Measurements from ENCODE around the gene CIAO3. TPM values are rescaled to one million over a fixed set of nuclear protein-coding genes. Genes with fewer than 3 reads are reported as not detected.

CIAO3 gene
- total RNA-seq, 1 experiment from 2014 or later: 32.8 TPM

- H2AFZ ChIP-seq (ENCODE audit: low read depth, low read length, poor library complexity, severe bottlenecking): no peak overlapping the region
- TF ChIP-seq EGR1 (IDR thresholded peaks at IDR 0.05; ENCODE audit: low read depth): no peak
- H3K27ac ChIP-seq (ENCODE audit: low read depth, low read length): no peak overlapping the region
- peaks cover 7 to 11% of the 10 kb centered on the region in 2 experiments; a peak in 3 of 4 replicates for H3K36me3 ChIP-seq (ENCODE audit: control insufficient read depth in 1 of 2, insufficient read depth in 2 of 2, low read length in 2 of 2)
- no peak for ATAC-seq
- H3K9ac ChIP-seq (ENCODE audit: low read length): no peak overlapping the region
- no peaks in the 10 kb centered on the region for H3K79me2 ChIP-seq (ENCODE audit: insufficient read depth, low read length)
- ChIA-PET RAD21 (ENCODE audit: low non-redundant PET in 1 of 2, low total read pairs in 2 of 2, uncharacterized antibody in 2 of 2, unreplicated experiment in 2 of 2) (no interaction called here), POLR2A (no interaction called here), CTCF (no interaction called here)
- H3K4me3 ChIP-seq (replicated peaks in 1 of 2; ENCODE audit: low read depth in 1 of 2, low read length in 2 of 2): no peak overlapping the region
- H3K27me3 ChIP-seq (ENCODE audit: insufficient read depth, low read length): no peaks in the 10 kb centered on the region
- H3K9me2 ChIP-seq (ENCODE audit: insufficient read depth): no peaks in the 10 kb centered on the region
- peaks cover 22 to 31% of the 10 kb centered on the region in 2 experiments for H3K4me1 ChIP-seq (ENCODE audit: control insufficient read depth in 1 of 2, insufficient read depth in 2 of 2, low read length in 2 of 2)
- H4K20me1 ChIP-seq (ENCODE audit: insufficient read depth): no peaks in the 10 kb centered on the region
- H3K4me2 ChIP-seq (ENCODE audit: low read length): no peak overlapping the region
- DNase-seq (ENCODE audit: low read depth, low spot score): no peak
- intact Hi-C loops (cut with micrococcal nuclease): no loop called here
- BruUV-seq (replicated peaks): no TSS peak
- H3K9me3 ChIP-seq (ENCODE audit: control insufficient read depth in 1 of 2, insufficient read depth in 1 of 2, low read depth in 1 of 2, low read length in 2 of 2): no peaks in the 10 kb centered on the region
These were observed 29.6 kb upstream of the CIAO3 start for GRCh38 chr16:770411-770810.

GRCh38 chr16:769934-770333 is 29.1 kb upstream of the CIAO3 start:
- ChIA-PET CTCF (no interaction called here), RAD21 (ENCODE audit: low non-redundant PET in 1 of 2, low total read pairs in 2 of 2, uncharacterized antibody in 2 of 2, unreplicated experiment in 2 of 2) (no interaction called here), POLR2A (no interaction called here)
- no peak for TF ChIP-seq ZFX (IDR thresholded peaks at IDR 0.05)
- no peaks in the 10 kb centered on the region for H3K27me3 ChIP-seq (ENCODE audit: insufficient read depth, low read length)
- no peaks in the 10 kb centered on the region for H4K20me1 ChIP-seq (ENCODE audit: insufficient read depth)
- peaks cover 7 to 11% of the 10 kb centered on the region in 2 experiments; a peak in 3 of 4 replicates for H3K36me3 ChIP-seq (ENCODE audit: control insufficient read depth in 1 of 2, insufficient read depth in 2 of 2, low read length in 2 of 2)
- no TSS peak for BruUV-seq (replicated peaks)
- intact Hi-C loops (cut with micrococcal nuclease): no loop called here
- no peaks in the 10 kb centered on the region for H3K9me2 ChIP-seq (ENCODE audit: insufficient read depth)
- H2AFZ ChIP-seq (ENCODE audit: low read depth, low read length, poor library complexity, severe bottlenecking): no peak overlapping the region
- no peaks in the 10 kb centered on the region for H3K9me3 ChIP-seq (ENCODE audit: control insufficient read depth in 1 of 2, insufficient read depth in 1 of 2, low read depth in 1 of 2, low read length in 2 of 2)
- ATAC-seq (no peak), DNase-seq (ENCODE audit: low read depth, low spot score) (no peak)
- peaks cover 22 to 27% of the 10 kb centered on the region in 2 experiments for H3K4me1 ChIP-seq (ENCODE audit: control insufficient read depth in 1 of 2, insufficient read depth in 2 of 2, low read length in 2 of 2)
- H3K9ac ChIP-seq (ENCODE audit: low read length): no peak overlapping the region
- H3K27ac ChIP-seq (ENCODE audit: low read depth, low read length): no peak overlapping the region
- no peaks in the 10 kb centered on the region for H3K79me2 ChIP-seq (ENCODE audit: insufficient read depth, low read length)
- no peak overlapping the region for H3K4me3 ChIP-seq (replicated peaks in 1 of 2; ENCODE audit: low read depth in 1 of 2, low read length in 2 of 2)
- H3K4me2 ChIP-seq (ENCODE audit: low read length): no peak overlapping the region

GRCh38 chr16:769184-769784 is 28.5 kb upstream of the CIAO3 start:
- no peaks in the 10 kb centered on the region for H3K9me2 ChIP-seq (ENCODE audit: insufficient read depth)
- H3K36me3 ChIP-seq (ENCODE audit: control insufficient read depth in 1 of 2, insufficient read depth in 2 of 2, low read length in 2 of 2): peaks cover 7 to 11% of the 10 kb centered on the region in 2 experiments; a peak in 3 of 4 replicates
- ATAC-seq (no peak), DNase-seq (ENCODE audit: low read depth, low spot score) (no peak)
- H3K79me2 ChIP-seq (ENCODE audit: insufficient read depth, low read length): no peaks in the 10 kb centered on the region
- POLR2A ChIA-PET: no interaction called here
- no peak overlapping the region for H3K27ac ChIP-seq (ENCODE audit: low read depth, low read length)
- H4K20me1 ChIP-seq (ENCODE audit: insufficient read depth): no peaks in the 10 kb centered on the region
- no TSS peak for BruUV-seq (replicated peaks)
- intact Hi-C loops (cut with micrococcal nuclease): no loop called here
- no peak overlapping the region for H3K9ac ChIP-seq (ENCODE audit: low read length)
- H3K27me3 ChIP-seq (ENCODE audit: insufficient read depth, low read length): no peaks in the 10 kb centered on the region
- no peak overlapping the region for H2AFZ ChIP-seq (ENCODE audit: low read depth, low read length, poor library complexity, severe bottlenecking)
- no peak overlapping the region for H3K4me2 ChIP-seq (ENCODE audit: low read length)
- peaks cover 18 to 20% of the 10 kb centered on the region in 2 experiments for H3K4me1 ChIP-seq (ENCODE audit: control insufficient read depth in 1 of 2, insufficient read depth in 2 of 2, low read length in 2 of 2)
- no peak overlapping the region for H3K4me3 ChIP-seq (replicated peaks in 1 of 2; ENCODE audit: low read depth in 1 of 2, low read length in 2 of 2)
- no peaks in the 10 kb centered on the region for H3K9me3 ChIP-seq (ENCODE audit: control insufficient read depth in 1 of 2, insufficient read depth in 1 of 2, low read depth in 1 of 2, low read length in 2 of 2)
- CTCF ChIA-PET: no interaction called here
- RAD21 ChIA-PET (ENCODE audit: low non-redundant PET in 1 of 2, low total read pairs in 2 of 2, uncharacterized antibody in 2 of 2, unreplicated experiment in 2 of 2): no interaction called here
- TF ChIP-seq EZH2phosphoT487 (IDR thresholded peaks at IDR 0.05; ENCODE audit: borderline replicate concordance) (no peak), ZFX (IDR thresholded peaks at IDR 0.05) (no peak), EGR1 (IDR thresholded peaks at IDR 0.05; ENCODE audit: low read depth) (no peak), JUND (IDR thresholded peaks at IDR 0.05) (no peak), EZH2 (IDR thresholded peaks at IDR 0.05) (no peak), CEBPB (IDR thresholded peaks at IDR 0.05; ENCODE audit: low read depth) (no peak), REST (IDR thresholded peaks at IDR 0.05; ENCODE audit: low read depth) (no peak), POLR2A (IDR thresholded peaks at IDR 0.05; ENCODE audit: borderline replicate concordance, extremely low read depth, insufficient read depth, insufficient read length) (no peak), SRF (IDR thresholded peaks at IDR 0.05; ENCODE audit: low read depth) (no peak), MAX (IDR thresholded peaks at IDR 0.05) (no peak)
